GM23338 (cell line): ENCODE results near the gene COL4A1.

ENCODE experiments used
- EZH2 ChIP-seq: fragments of 200-600 bp; sonication (generic); IDR thresholded peaks from one replicate; pipeline ENCODE4 v1.8.0; 2017; ENCODE audit warnings: antibody characterized with exemption, mild to moderate bottlenecking, low read depth; ENCODE audit not compliant: unreplicated experiment
- EZH2phosphoT487 ChIP-seq: fragments of 200-600 bp; sonication (generic); IDR thresholded peaks from one replicate; pipeline ENCODE4 v1.8.1; 2018; ENCODE audit warnings: antibody characterized with exemption; ENCODE audit not compliant: unreplicated experiment
- ZNF114 ChIP-seq: fragments of 250-450 bp; sonication (Bioruptor Pico); IDR thresholded peaks from 2 replicates; pipeline ENCODE4 v1.5.0; 2020; ENCODE audit warnings: mild to moderate bottlenecking, moderate library complexity

DNA sequence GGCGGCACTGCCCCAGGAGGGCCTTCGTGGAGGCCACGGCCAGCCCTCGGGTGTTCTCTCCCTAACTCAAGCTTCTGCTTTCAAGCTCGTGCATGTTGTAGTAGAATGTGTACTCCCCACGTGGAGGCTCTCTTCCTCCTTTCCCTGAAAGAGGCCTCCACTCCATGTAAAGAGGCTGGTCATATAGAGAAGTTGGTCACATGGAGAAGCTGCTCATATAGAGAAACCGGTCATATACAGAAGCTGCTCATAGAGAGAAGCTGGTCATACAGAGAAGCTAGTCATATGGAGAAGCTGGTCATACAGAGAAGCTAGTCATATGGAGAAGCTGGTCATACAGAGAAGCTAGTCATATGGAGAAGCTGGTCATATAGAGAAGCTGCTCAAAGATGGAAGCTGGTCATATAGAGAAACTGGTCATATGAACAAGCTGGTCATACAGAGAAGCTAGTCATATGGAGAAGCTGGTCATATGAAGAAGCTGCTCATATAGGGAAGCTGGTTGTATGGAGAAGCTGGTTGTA is 152.5 kb downstream of the COL4A1 start:
- TF ChIP-seq EZH2: no peak
- TF ChIP-seq ZNF114: no peak
- no peak for TF ChIP-seq EZH2phosphoT487
